ENCODE results near the gene PEAR1.

PEAR1 gene

GRCh38 chr1:156847591-156848460, 45.7 kb upstream of the PEAR1 start:
- in situ Hi-C loops (cut with MboI; ENCODE audit: low pct_unique_long_range_greater_than_20kb, low sequenced_read_pairs, unreplicated experiment) = no loop called here
- TF ChIP-seq CTCF (IDR thresholded peaks at IDR 0.05; ENCODE audit: extremely low read depth, insufficient read depth, missing control alignments) = no peak
- DNase-seq (ENCODE audit: low spot score) = peak; percentile 25

GRCh38 chr1:156848461-156849150, 44.9 kb upstream of the PEAR1 start:
- no peak for TF ChIP-seq CTCF (IDR thresholded peaks at IDR 0.05; ENCODE audit: extremely low read depth, insufficient read depth, missing control alignments)
- DNase-seq (ENCODE audit: low spot score) = peak; percentile 48
- in situ Hi-C loops (cut with MboI; ENCODE audit: low pct_unique_long_range_greater_than_20kb, low sequenced_read_pairs, unreplicated experiment) = no loop called here

- in situ Hi-C loops (cut with MboI; ENCODE audit: low pct_unique_long_range_greater_than_20kb, low sequenced_read_pairs, unreplicated experiment) = no loop called here
- DNase-seq (ENCODE audit: low spot score) = peak; percentile 21
- no peak for TF ChIP-seq CTCF (IDR thresholded peaks at IDR 0.05; ENCODE audit: extremely low read depth, insufficient read depth, missing control alignments)
Measured at GRCh38 chr1:156849151-156849496, 44.4 kb upstream of the PEAR1 start.

DNA sequence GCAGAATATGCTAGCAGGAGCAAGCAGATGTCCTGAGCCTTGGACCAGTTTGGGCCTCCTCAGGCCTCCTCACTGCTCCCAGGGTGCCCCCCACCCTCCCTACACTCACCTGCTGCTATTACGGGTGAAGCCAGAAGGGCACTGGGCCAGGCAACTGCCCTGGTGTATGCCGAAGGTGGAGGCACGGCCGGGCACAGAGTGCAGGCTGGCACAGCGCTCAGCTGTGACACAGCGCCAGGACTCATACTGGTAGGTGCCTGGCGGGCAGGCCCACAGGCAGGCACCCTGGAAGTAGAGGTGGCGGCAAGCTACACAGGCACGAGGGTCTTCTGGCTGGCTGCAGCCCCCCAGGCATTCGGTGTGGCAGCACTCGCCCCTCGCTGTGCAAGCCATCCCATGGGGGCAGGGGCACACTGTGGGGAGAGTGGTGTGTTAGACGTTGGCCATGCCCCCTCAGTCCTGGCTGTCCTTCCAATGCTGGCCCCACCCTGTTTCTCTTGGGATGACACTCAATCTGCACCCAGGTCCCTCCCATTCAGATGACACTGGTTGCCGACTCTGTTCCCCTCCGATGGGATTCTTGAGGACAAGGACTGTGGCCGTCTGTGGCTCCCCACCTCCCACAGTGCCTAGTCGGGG, 41.6 kb upstream of the PEAR1 start:
- in situ Hi-C loops (cut with MboI; ENCODE audit: low pct_unique_long_range_greater_than_20kb, low sequenced_read_pairs, unreplicated experiment) = loop anchor here (25.0 kb wide), 1 partner anchor 140 kb away; the partner anchor contains the start of gene CRABP2
- TF ChIP-seq CTCF (IDR thresholded peaks at IDR 0.05; ENCODE audit: extremely low read depth, insufficient read depth, missing control alignments) = no peak
- no peak for DNase-seq (ENCODE audit: low spot score)

DNA sequence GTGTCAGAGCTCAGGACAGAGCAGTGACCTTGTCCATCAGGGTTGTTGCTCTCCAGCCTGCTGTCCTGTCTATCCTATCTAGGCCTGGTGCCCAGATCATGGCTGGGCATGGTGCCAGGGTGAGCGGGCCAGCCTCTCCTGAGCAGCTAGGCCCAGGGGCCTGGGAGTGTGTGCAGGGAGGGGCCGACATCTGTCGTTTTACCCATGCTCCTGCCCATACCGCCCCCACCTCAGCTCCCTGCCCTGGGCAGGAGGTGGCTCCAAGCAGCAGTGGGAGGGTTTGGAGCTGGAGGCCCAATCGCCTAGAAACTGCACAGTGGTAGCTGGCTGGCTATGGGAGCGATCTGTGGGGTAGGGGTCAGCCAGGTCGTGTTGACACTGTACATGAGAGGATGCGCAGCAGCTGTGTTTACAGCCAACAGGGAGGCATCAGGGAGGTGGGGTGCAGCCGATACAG, 41.1 kb upstream of the PEAR1 start:
- no peak for TF ChIP-seq CTCF (IDR thresholded peaks at IDR 0.05; ENCODE audit: extremely low read depth, insufficient read depth, missing control alignments)
- no peak for DNase-seq (ENCODE audit: low spot score)
- in situ Hi-C loops (cut with MboI; ENCODE audit: low pct_unique_long_range_greater_than_20kb, low sequenced_read_pairs, unreplicated experiment) = loop anchor here (25.0 kb wide), 1 partner anchor 140 kb away; the partner anchor contains the start of gene CRABP2

DNA sequence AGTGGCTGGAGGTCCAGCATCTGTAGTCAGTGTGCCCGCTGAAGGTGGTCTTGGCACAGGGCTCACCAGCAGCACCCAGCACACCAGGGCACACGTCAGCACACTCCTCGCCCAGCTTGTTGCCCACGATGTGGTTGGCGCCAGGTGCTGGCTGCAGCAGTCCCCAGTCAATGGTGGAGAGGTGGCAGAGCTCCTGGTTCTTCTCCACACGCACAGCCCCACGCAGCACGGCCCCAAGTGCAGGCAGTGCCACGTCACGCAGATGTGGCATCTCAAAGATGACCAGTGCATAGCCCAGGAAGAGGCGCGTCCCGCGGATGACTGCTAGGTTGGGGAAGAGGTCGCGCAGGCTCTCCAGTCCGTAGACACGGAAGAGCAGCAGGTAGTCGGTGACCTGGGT, 39.8 kb upstream of the PEAR1 start:
- no peak for TF ChIP-seq CTCF (IDR thresholded peaks at IDR 0.05; ENCODE audit: extremely low read depth, insufficient read depth, missing control alignments)
- in situ Hi-C loops (cut with MboI; ENCODE audit: low pct_unique_long_range_greater_than_20kb, low sequenced_read_pairs, unreplicated experiment) = loop anchor here (25.0 kb wide), 1 partner anchor 141 kb away; the partner anchor contains the start of gene CRABP2
- DNase-seq (ENCODE audit: low spot score) = no peak
